RCC 7860 (cell line): ENCODE results near the gene HLA-E.

Source experiments
- DNase-seq: peaks from one replicate; pipeline ENCODE4 v3.0.0-alpha.2; 2015; ENCODE audit warnings: low spot score
- FAIRE-seq: peaks from 2 replicates; lab custom pipeline; 2012; peaks lifted over from hg19 to GRCh38; lab: Jason Lieb, UNC

The HLA-E gene

GRCh38 chr6:30533460-30534294 lies 44.4 kb downstream of the HLA-E start:
- FAIRE-seq, result no peak
- no peak for DNase-seq

- no peak for FAIRE-seq
Measured at GRCh38 chr6:30537931-30538330, 48.6 kb downstream of the HLA-E start.

GRCh38 chr6:30541515-30542403 lies 52.5 kb downstream of the HLA-E start:
- DNase-seq (peak; percentile 42), FAIRE-seq (peak; percentile 72)

More at GRCh38 chr6:30537931-30538330, 48.6 kb downstream of the HLA-E start:
- DNase-seq, result no peak

GRCh38 chr6:30542404-30542725 lies 53.1 kb downstream of the HLA-E start:
- no peak for FAIRE-seq
- DNase-seq, result no peak

- FAIRE-seq (no peak), DNase-seq (no peak)
Measured at GRCh38 chr6:30542915-30543314, 53.6 kb downstream of the HLA-E start.
